ENCODE results near the gene GDF7.

GDF7 gene

GRCh38 chr2:20627712-20628380, 39.1 kb upstream of the GDF7 start:
- DNase-seq (ENCODE audit: extremely low read depth in 1 of 2, low read depth in 1 of 2) = no peak

- no peak for DNase-seq (ENCODE audit: extremely low read depth in 1 of 2, low read depth in 1 of 2)
Observed at GRCh38 chr2:20629181-20629580, 37.8 kb upstream of the GDF7 start.

- no peak for DNase-seq (ENCODE audit: extremely low read depth in 1 of 2, low read depth in 1 of 2)
Observed at GRCh38 chr2:20629581-20630171, 37.3 kb upstream of the GDF7 start.

- no peak for DNase-seq (ENCODE audit: extremely low read depth in 1 of 2, low read depth in 1 of 2)
Observed at GRCh38 chr2:20630967-20631366, 36.0 kb upstream of the GDF7 start.

GRCh38 chr2:20631617-20632307, 35.2 kb upstream of the GDF7 start:
- no peak for DNase-seq (ENCODE audit: extremely low read depth in 1 of 2, low read depth in 1 of 2)

GRCh38 chr2:20632446-20632990, 34.4 kb upstream of the GDF7 start:
- no peak for DNase-seq (ENCODE audit: extremely low read depth in 1 of 2, low read depth in 1 of 2)

GRCh38 chr2:20633001-20633400, 33.9 kb upstream of the GDF7 start:
- DNase-seq (ENCODE audit: extremely low read depth in 1 of 2, low read depth in 1 of 2) = no peak

- no peak for DNase-seq (ENCODE audit: extremely low read depth in 1 of 2, low read depth in 1 of 2)
Observed at GRCh38 chr2:20633794-20634506, 33.0 kb upstream of the GDF7 start.

GRCh38 chr2:20634507-20635112, 32.3 kb upstream of the GDF7 start:
- no peak for DNase-seq (ENCODE audit: extremely low read depth in 1 of 2, low read depth in 1 of 2)

- DNase-seq (ENCODE audit: extremely low read depth in 1 of 2, low read depth in 1 of 2) = no peak
Observed at GRCh38 chr2:20635113-20635510, 31.8 kb upstream of the GDF7 start.

GRCh38 chr2:20635675-20636584, 31.0 kb upstream of the GDF7 start:
- peak in 1 of 2 donors; percentile 27 for DNase-seq (ENCODE audit: extremely low read depth in 1 of 2, low read depth in 1 of 2)

- DNase-seq (ENCODE audit: extremely low read depth in 1 of 2, low read depth in 1 of 2) = no peak
Observed at GRCh38 chr2:20637147-20637546, 29.8 kb upstream of the GDF7 start.

GRCh38 chr2:20638014-20638413, 28.9 kb upstream of the GDF7 start:
- DNase-seq (ENCODE audit: extremely low read depth in 1 of 2, low read depth in 1 of 2) = no peak

GRCh38 chr2:20638646-20639430, 28.1 kb upstream of the GDF7 start:
- no peak for DNase-seq (ENCODE audit: extremely low read depth in 1 of 2, low read depth in 1 of 2)

GRCh38 chr2:20640411-20641122, 26.4 kb upstream of the GDF7 start:
- no peak for DNase-seq (ENCODE audit: extremely low read depth in 1 of 2, low read depth in 1 of 2)

GRCh38 chr2:20641123-20641985, 25.6 kb upstream of the GDF7 start:
- no peak for DNase-seq (ENCODE audit: extremely low read depth in 1 of 2, low read depth in 1 of 2)

Data from stimulated activated CD8-positive, alpha-beta memory T cell treated with anti-CD3 and anti-CD28 coated beads, Interleukin-7, amount 100 ng/mL, for 48 hours (primary cell).